ENCODE results near the gene NACAD.
"Not testable (repeated sequence)": the region's sequence is repeated elsewhere in the genome, so short reads cannot be mapped to it uniquely, and the experiment has no call there.

Gene NACAD

GRCh38 chr7:45061352-45061751 lies 27.4 kb downstream of the NACAD start:
- in situ Hi-C loops (cut with MboI; ENCODE audit: low sequenced_read_pairs): no loop called here

DNA sequence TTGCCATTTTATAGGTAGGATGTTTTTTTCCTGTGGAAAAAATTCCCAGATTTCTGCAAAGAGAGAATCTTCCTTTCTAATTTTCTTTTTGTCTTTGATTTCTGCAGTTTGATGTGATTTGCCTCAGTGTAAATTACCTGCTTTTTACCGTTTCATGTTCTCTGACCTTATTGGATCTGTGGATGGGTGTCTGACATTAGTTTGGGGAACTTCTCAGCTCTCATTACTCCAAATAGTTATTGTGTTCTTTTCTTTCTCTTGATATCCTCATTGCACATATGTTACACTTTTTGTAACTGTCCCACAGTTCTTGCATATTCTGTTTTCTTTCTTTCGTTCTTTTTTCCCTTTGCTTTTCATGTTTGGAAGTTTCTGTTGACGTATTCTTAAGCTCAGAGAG lies 28.5 kb downstream of the NACAD start:
- in situ Hi-C loops (cut with MboI; ENCODE audit: low sequenced_read_pairs): no loop called here

GRCh38 chr7:45057878-45058277 lies 30.9 kb downstream of the NACAD start:
- in situ Hi-C loops (cut with MboI; ENCODE audit: low sequenced_read_pairs): no loop called here

DNA sequence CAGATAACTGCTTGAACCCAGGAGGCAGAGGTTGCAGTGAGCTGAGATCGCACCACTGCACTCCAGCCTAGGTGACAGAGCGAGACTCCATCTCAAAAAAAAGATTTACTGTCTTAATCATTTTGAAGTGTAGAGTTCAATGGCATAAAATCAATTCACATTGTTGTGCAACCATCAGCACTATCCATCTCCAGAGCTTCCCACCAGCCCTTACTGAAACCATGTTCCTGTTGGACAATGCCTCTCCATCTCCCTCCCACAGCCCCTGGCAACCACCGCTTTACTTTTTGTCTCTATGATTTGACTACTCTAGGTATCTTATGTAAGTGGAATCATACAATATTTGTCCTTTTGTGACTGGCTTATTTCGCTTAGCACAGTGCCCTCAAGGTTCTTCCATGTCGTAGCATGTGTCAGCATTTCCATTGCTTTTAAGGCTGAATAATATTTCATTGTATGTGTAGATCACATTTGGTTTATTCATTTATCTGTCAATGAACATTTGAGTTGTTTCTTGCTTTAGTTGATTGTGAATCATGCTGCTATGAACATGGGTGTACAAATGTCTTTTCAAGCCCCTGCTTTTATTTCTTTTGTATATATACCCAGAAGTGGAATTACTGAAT lies 33.1 kb downstream of the NACAD start:
- in situ Hi-C loops (cut with MboI; ENCODE audit: low sequenced_read_pairs): no loop called here

GRCh38 chr7:45055016-45055415 lies 33.8 kb downstream of the NACAD start:
- in situ Hi-C loops (cut with MboI; ENCODE audit: low sequenced_read_pairs): no loop called here

- in situ Hi-C loops (cut with MboI; ENCODE audit: low sequenced_read_pairs): no loop called here
These were observed 34.3 kb downstream of the NACAD start for GRCh38 chr7:45054442-45054841.

DNA sequence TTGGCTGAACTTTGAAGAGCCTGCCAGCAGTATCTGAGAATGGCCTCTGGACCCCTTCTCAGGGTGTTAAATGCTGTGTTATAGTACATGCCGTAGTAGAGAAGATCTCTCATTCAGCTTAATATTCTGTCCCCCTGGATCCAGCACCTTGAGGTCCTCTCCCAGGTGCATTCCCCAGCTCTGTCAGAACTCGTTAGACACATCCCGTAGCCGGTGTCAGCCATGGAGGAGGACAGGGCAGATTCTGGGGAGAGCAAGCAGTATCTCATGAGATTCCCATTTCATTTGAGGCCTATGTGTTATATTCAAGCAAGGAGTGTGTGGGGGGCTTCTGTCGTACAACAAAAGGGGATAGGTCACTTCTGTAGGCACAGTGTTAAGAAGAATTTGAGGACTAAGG lies 34.8 kb downstream of the NACAD start:
- in situ Hi-C loops (cut with MboI; ENCODE audit: low sequenced_read_pairs): no loop called here

- in situ Hi-C loops (cut with MboI; ENCODE audit: low sequenced_read_pairs): no loop called here
These were observed 35.4 kb downstream of the NACAD start for GRCh38 chr7:45053401-45053800.

- in situ Hi-C loops (cut with MboI; ENCODE audit: low sequenced_read_pairs): no loop called here
These were observed 36.8 kb downstream of the NACAD start for GRCh38 chr7:45052011-45052410.

DNA sequence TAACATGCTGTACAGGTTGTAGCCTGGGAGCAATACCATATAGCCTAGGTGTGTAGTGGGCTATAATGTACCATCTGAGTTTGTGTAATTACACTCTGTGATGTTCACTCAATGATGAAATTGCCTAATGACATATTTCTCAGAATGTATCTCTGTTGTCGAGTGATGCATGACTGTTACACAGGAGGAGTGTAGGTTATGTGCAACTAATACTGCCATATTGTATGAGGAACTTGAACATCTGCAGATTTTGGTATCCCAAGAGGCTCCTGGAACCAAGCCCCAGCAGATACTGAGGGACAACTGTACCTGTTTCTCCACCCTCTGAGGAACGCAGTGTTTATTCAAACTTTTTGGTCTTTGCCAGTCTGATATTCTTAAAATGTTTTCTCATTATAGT lies 38.6 kb downstream of the NACAD start:
- in situ Hi-C loops (cut with MboI; ENCODE audit: low sequenced_read_pairs): no loop called here

GRCh38 chr7:45048748-45049147 lies 40.0 kb downstream of the NACAD start:
- in situ Hi-C loops (cut with MboI; ENCODE audit: low sequenced_read_pairs): no loop called here

GRCh38 chr7:45044338-45044737 lies 44.4 kb downstream of the NACAD start:
- in situ Hi-C loops (cut with MboI; ENCODE audit: low sequenced_read_pairs): no loop called here

- in situ Hi-C loops (cut with MboI; ENCODE audit: low sequenced_read_pairs): no loop called here
These were observed 49.7 kb downstream of the NACAD start for GRCh38 chr7:45039106-45039505.

DNA sequence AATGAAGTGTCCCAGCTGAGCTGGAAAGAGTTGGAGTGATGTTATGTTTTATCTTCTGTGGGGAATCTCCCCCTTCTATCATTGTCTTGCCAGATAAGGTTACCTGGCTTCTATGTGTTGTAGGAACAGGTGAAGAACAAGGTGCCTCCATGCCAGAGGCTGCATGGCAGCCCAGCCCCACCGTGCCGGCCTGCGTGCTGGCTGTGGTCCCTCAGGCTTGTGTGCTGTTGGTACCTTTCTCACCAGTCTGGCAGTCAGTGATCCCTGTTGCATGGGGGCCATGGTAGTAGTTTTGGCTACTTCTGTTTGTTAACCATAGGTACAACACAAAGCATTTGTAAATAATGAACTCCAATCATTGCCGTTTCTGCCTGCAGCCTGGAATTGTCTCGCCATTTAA lies 50.9 kb downstream of the NACAD start:
- in situ Hi-C loops (cut with MboI; ENCODE audit: low sequenced_read_pairs): no loop called here

GRCh38 chr7:45036796-45037195 lies 52.0 kb downstream of the NACAD start:
- in situ Hi-C loops (cut with MboI; ENCODE audit: low sequenced_read_pairs): no loop called here

DNA sequence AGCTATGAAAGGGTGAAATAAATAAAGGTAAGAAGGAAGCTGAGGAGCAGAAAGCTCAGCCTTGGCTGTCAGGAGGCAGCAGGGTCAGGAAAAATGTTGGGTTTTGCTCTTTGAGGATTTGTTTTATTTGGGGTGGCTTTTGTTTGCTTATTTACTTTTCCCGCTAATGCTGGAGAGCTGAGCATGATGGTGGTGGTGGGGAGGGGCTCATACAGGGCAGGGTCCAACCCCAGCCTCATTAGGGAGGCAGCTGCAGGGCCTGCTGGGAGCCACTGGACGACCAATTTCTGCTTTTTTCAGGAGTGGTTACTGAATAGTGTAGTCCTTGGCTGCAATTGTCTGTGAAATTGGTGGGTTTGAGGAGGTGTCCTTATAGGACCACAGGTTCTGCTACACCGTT lies 52.5 kb downstream of the NACAD start:
- in situ Hi-C loops (cut with MboI; ENCODE audit: low sequenced_read_pairs): no loop called here

DNA sequence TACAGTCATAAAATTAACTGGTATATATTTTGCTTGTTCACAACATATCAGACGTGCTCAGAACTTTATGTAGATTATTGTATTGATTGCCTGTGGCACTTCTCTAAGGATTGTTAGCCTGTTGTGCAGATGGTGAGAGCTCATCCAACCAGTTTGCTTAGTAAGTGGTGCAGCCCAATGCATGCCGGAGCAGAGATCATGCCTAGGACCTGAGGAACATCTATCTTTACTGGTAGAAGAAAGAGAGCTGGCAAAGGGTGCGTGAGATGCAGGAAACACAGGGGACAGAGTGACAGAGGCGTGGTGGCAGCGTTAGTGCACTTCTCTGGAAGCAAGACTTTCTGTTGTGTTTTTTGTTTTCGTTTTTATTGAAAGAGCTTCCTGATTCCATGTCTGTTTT lies 52.9 kb downstream of the NACAD start:
- in situ Hi-C loops (cut with MboI; ENCODE audit: low sequenced_read_pairs): no loop called here

DNA sequence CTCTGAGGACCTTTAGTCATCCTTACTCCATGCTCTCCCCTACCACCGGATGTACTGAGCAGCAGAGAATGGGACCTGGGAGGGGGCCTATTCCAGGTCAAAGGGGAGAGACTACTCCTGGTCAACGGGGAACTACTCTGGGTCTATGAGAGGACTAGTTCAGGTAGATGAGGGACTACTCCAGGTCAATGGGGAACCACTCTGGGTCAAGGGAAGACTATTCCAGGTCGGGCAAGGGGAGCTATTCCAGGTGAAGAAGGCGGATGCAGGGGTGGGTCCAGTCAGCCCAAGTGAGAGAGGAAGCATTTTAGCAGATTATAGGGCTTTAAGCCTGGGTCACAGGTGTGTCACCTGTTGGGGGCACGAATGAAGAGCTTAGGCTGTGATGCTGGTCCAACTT lies 53.4 kb downstream of the NACAD start:
- in situ Hi-C loops (cut with MboI; ENCODE audit: low sequenced_read_pairs): no loop called here

GRCh38 chr7:45034710-45035109 lies 54.1 kb downstream of the NACAD start:
- in situ Hi-C loops (cut with MboI; ENCODE audit: low sequenced_read_pairs): not testable (repeated sequence)

DNA sequence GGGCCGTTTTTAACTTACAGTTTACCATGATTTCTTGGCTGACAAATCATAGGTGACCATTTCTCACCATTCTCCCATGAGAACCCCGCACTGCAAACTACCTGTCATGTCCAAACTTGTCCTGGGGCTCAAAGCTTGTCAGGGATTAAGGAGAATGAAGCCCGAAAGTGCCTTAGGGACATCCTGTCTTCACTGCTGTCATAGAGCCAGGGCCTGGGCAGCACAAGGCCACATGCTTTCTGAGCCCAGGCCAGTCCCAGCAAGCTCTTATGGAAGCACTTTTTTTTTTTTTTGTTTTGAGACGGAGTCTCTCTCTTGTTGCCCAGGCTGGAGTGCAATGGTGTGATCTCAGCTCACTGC lies 54.9 kb downstream of the NACAD start:
- in situ Hi-C loops (cut with MboI; ENCODE audit: low sequenced_read_pairs): no loop called here

- in situ Hi-C loops (cut with MboI; ENCODE audit: low sequenced_read_pairs): no loop called here
These were observed 55.4 kb downstream of the NACAD start for GRCh38 chr7:45033261-45033930.

- in situ Hi-C loops (cut with MboI; ENCODE audit: low sequenced_read_pairs): no loop called here
These were observed 56.3 kb downstream of the NACAD start for GRCh38 chr7:45032421-45032820.

GRCh38 chr7:45031829-45032228 lies 56.9 kb downstream of the NACAD start:
- in situ Hi-C loops (cut with MboI; ENCODE audit: low sequenced_read_pairs): no loop called here
